Measurements from ENCODE around the gene CIAO2B. TPM values are rescaled to one million over a fixed set of nuclear protein-coding genes. Genes with fewer than 3 reads are reported as not detected.
"Not testable (repeated sequence)": the region's sequence is repeated elsewhere in the genome, so short reads cannot be mapped to it uniquely, and the experiment has no call there.

CIAO2B gene
- polyA plus RNA-seq (2013, experiment 1 of 2) = 117 TPM
- 97.9 TPM for polyA plus RNA-seq (2013, experiment 2 of 2)

GRCh38 chr16:66934138-66934838 lies at the start of gene CIAO2B:
Gene CIAO2B, minus strand, starts transcription at chr16:66934402. Its CDS starts 38 bp downstream, at chr16:66934364.
- 0% methylated on average over 73 to 75 of the region's 76 CpGs for WGBS, 2 experiments (ENCODE audit: insufficient coverage in 2 of 2)
- H3K4me1 ChIP-seq (ENCODE audit: control insufficient read depth, insufficient read depth, low read length, poor library complexity, severe bottlenecking) = peaks cover 13% of the 10 kb centered on the region
- H3K9me3 ChIP-seq (ENCODE audit: control insufficient read depth, low read length) = no peaks in the 10 kb centered on the region
- peak within 1 kb of the TSS; percentile 93 for H3K4me3 ChIP-seq (ENCODE audit: extremely low read depth, insufficient read depth, low read length, poor library complexity, severe bottlenecking)
- peak within 1 kb of the TSS; percentile 53 for H3K27ac ChIP-seq (ENCODE audit: low read depth, low read length, severe bottlenecking)
- H3K36me3 ChIP-seq (ENCODE audit: control insufficient read depth, insufficient read depth, low read length) = peaks cover 34% of the 10 kb centered on the region

- Histone ChIP-seq H3K27ac (ENCODE audit: low read depth, low read length, severe bottlenecking) (no peak overlapping the region), H3K9me3 (ENCODE audit: control insufficient read depth, low read length) (no peaks in the 10 kb centered on the region), H3K4me1 (ENCODE audit: control insufficient read depth, insufficient read depth, low read length, poor library complexity, severe bottlenecking) (no peaks in the 10 kb centered on the region), H3K36me3 (ENCODE audit: control insufficient read depth, insufficient read depth, low read length) (no peaks in the 10 kb centered on the region), H3K4me3 (ENCODE audit: extremely low read depth, insufficient read depth, low read length, poor library complexity, severe bottlenecking) (no peak overlapping the region)
- WGBS, 2 experiments (ENCODE audit: insufficient coverage in 2 of 2) = 83 to 100% methylated on average over 1 of the region's 9 CpGs
Measured at GRCh38 chr16:66983033-66983432, 48.8 kb upstream of the CIAO2B start.

- WGBS, 2 experiments (ENCODE audit: insufficient coverage in 2 of 2) = 87% methylated on average over 11 to 13 of the region's 16 CpGs
- H3K4me1 ChIP-seq (ENCODE audit: control insufficient read depth, insufficient read depth, low read length, poor library complexity, severe bottlenecking) = no peaks in the 10 kb centered on the region
- no peaks in the 10 kb centered on the region for H3K36me3 ChIP-seq (ENCODE audit: control insufficient read depth, insufficient read depth, low read length)
- H3K9me3 ChIP-seq (ENCODE audit: control insufficient read depth, low read length) = no peaks in the 10 kb centered on the region
- no peak overlapping the region for H3K27ac ChIP-seq (ENCODE audit: low read depth, low read length, severe bottlenecking)
- no peak overlapping the region for H3K4me3 ChIP-seq (ENCODE audit: extremely low read depth, insufficient read depth, low read length, poor library complexity, severe bottlenecking)
Measured at GRCh38 chr16:66979011-66979717, 45.0 kb upstream of the CIAO2B start.

- WGBS, 2 experiments (ENCODE audit: insufficient coverage in 2 of 2) = 37 to 43% methylated on average over 8 to 9 of the region's 15 CpGs
- no peak overlapping the region for H3K27ac ChIP-seq (ENCODE audit: low read depth, low read length, severe bottlenecking)
- peaks cover 3% of the 10 kb centered on the region for H3K4me1 ChIP-seq (ENCODE audit: control insufficient read depth, insufficient read depth, low read length, poor library complexity, severe bottlenecking)
- no peak overlapping the region for H3K4me3 ChIP-seq (ENCODE audit: extremely low read depth, insufficient read depth, low read length, poor library complexity, severe bottlenecking)
- H3K36me3 ChIP-seq (ENCODE audit: control insufficient read depth, insufficient read depth, low read length) = no peaks in the 10 kb centered on the region
- H3K9me3 ChIP-seq (ENCODE audit: control insufficient read depth, low read length) = no peaks in the 10 kb centered on the region
Measured at GRCh38 chr16:66977341-66978113, 43.3 kb upstream of the CIAO2B start.

GRCh38 chr16:66976746-66977145 lies 42.5 kb upstream of the CIAO2B start:
- 80 to 85% methylated on average over 11 to 12 of the region's 13 CpGs for WGBS, 2 experiments (ENCODE audit: insufficient coverage in 2 of 2)

GRCh38 chr16:66975302-66975893 lies 41.2 kb upstream of the CIAO2B start:
- no peaks in the 10 kb centered on the region for H3K36me3 ChIP-seq (ENCODE audit: control insufficient read depth, insufficient read depth, low read length)
- peaks cover 3% of the 10 kb centered on the region for H3K4me1 ChIP-seq (ENCODE audit: control insufficient read depth, insufficient read depth, low read length, poor library complexity, severe bottlenecking)
- H3K9me3 ChIP-seq (ENCODE audit: control insufficient read depth, low read length) = no peaks in the 10 kb centered on the region
- no peak overlapping the region for H3K4me3 ChIP-seq (ENCODE audit: extremely low read depth, insufficient read depth, low read length, poor library complexity, severe bottlenecking)
- H3K27ac ChIP-seq (ENCODE audit: low read depth, low read length, severe bottlenecking) = no peak overlapping the region
- WGBS, 2 experiments (ENCODE audit: insufficient coverage in 2 of 2) = 92% methylated on average over 9 to 10 of the region's 14 CpGs

More at GRCh38 chr16:66976746-66977145, 42.5 kb upstream of the CIAO2B start:
- Histone ChIP-seq H3K9me3 (ENCODE audit: control insufficient read depth, low read length) (no peaks in the 10 kb centered on the region), H3K27ac (ENCODE audit: low read depth, low read length, severe bottlenecking) (no peak overlapping the region), H3K4me1 (ENCODE audit: control insufficient read depth, insufficient read depth, low read length, poor library complexity, severe bottlenecking) (peaks cover 3% of the 10 kb centered on the region), H3K4me3 (ENCODE audit: extremely low read depth, insufficient read depth, low read length, poor library complexity, severe bottlenecking) (no peak overlapping the region), H3K36me3 (ENCODE audit: control insufficient read depth, insufficient read depth, low read length) (no peaks in the 10 kb centered on the region)

GRCh38 chr16:66974932-66975246 lies 40.7 kb upstream of the CIAO2B start:
- not testable (repeated sequence) for H3K4me1 ChIP-seq (ENCODE audit: control insufficient read depth, insufficient read depth, low read length, poor library complexity, severe bottlenecking); H3K27ac ChIP-seq (ENCODE audit: low read depth, low read length, severe bottlenecking); H3K4me3 ChIP-seq (ENCODE audit: extremely low read depth, insufficient read depth, low read length, poor library complexity, severe bottlenecking); H3K9me3 ChIP-seq (ENCODE audit: control insufficient read depth, low read length); H3K36me3 ChIP-seq (ENCODE audit: control insufficient read depth, insufficient read depth, low read length)
- WGBS, 2 experiments (ENCODE audit: insufficient coverage in 2 of 2) = 93 to 96% methylated on average over 9 to 11 of the region's 11 CpGs

- H3K36me3 ChIP-seq (ENCODE audit: control insufficient read depth, insufficient read depth, low read length); H3K9me3 ChIP-seq (ENCODE audit: control insufficient read depth, low read length); H3K4me1 ChIP-seq (ENCODE audit: control insufficient read depth, insufficient read depth, low read length, poor library complexity, severe bottlenecking); H3K27ac ChIP-seq (ENCODE audit: low read depth, low read length, severe bottlenecking); H3K4me3 ChIP-seq (ENCODE audit: extremely low read depth, insufficient read depth, low read length, poor library complexity, severe bottlenecking): not testable (repeated sequence)
- 94% methylated on average over 22 to 23 of the region's 32 CpGs for WGBS, 2 experiments (ENCODE audit: insufficient coverage in 2 of 2)
Measured at GRCh38 chr16:66974156-66974931, 40.1 kb upstream of the CIAO2B start.

GRCh38 chr16:66973716-66974115 lies 39.5 kb upstream of the CIAO2B start:
- Histone ChIP-seq H3K4me1 (ENCODE audit: control insufficient read depth, insufficient read depth, low read length, poor library complexity, severe bottlenecking) (peaks cover 3% of the 10 kb centered on the region), H3K36me3 (ENCODE audit: control insufficient read depth, insufficient read depth, low read length) (no peaks in the 10 kb centered on the region), H3K27ac (ENCODE audit: low read depth, low read length, severe bottlenecking) (no peak overlapping the region), H3K9me3 (ENCODE audit: control insufficient read depth, low read length) (no peaks in the 10 kb centered on the region), H3K4me3 (ENCODE audit: extremely low read depth, insufficient read depth, low read length, poor library complexity, severe bottlenecking) (no peak overlapping the region)
- WGBS, 2 experiments (ENCODE audit: insufficient coverage in 2 of 2) = 96 to 100% methylated on average over 4 to 5 of the region's 6 CpGs

- Histone ChIP-seq H3K36me3 (ENCODE audit: control insufficient read depth, insufficient read depth, low read length) (no peaks in the 10 kb centered on the region), H3K9me3 (ENCODE audit: control insufficient read depth, low read length) (no peaks in the 10 kb centered on the region), H3K4me1 (ENCODE audit: control insufficient read depth, insufficient read depth, low read length, poor library complexity, severe bottlenecking) (peaks cover 3% of the 10 kb centered on the region), H3K27ac (ENCODE audit: low read depth, low read length, severe bottlenecking) (no peak overlapping the region), H3K4me3 (ENCODE audit: extremely low read depth, insufficient read depth, low read length, poor library complexity, severe bottlenecking) (no peak overlapping the region)
- WGBS, 2 experiments (ENCODE audit: insufficient coverage in 2 of 2) = 70 to 74% methylated on average over 8 to 9 of the region's 9 CpGs
Measured at GRCh38 chr16:66972983-66973382, 38.8 kb upstream of the CIAO2B start.

All from mesodermal cell (in vitro differentiated cells).